Measurements from ENCODE around the gene MPPED2. TPM values are rescaled to one million over a fixed set of nuclear protein-coding genes. Genes with fewer than 3 reads are reported as not detected.

MPPED2 gene
- polyA plus RNA-seq, 1 donor (not counting 4 experiments of a cell fraction or from before 2014, with no cell fraction given) = not detected

- no peak for TF ChIP-seq EZH2 (IDR thresholded peaks at IDR 0.05; ENCODE audit: low read length)
- TF ChIP-seq, protein P1, sequence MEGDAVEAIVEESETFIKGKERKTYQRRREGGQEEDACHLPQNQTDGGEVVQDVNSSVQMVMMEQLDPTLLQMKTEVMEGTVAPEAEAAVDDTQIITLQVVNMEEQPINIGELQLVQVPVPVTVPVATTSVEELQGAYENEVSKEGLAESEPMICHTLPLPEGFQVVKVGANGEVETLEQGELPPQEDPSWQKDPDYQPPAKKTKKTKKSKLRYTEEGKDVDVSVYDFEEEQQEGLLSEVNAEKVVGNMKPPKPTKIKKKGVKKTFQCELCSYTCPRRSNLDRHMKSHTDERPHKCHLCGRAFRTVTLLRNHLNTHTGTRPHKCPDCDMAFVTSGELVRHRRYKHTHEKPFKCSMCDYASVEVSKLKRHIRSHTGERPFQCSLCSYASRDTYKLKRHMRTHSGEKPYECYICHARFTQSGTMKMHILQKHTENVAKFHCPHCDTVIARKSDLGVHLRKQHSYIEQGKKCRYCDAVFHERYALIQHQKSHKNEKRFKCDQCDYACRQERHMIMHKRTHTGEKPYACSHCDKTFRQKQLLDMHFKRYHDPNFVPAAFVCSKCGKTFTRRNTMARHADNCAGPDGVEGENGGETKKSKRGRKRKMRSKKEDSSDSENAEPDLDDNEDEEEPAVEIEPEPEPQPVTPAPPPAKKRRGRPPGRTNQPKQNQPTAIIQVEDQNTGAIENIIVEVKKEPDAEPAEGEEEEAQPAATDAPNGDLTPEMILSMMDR (optimal IDR thresholded peaks at IDR 0.05 in 1 of 3, IDR thresholded peaks at IDR 0.05 in 1 of 3, conservative IDR thresholded peaks at IDR 0.05 in 1 of 3; ENCODE audit: extremely low read depth in 1 of 3, insufficient read depth in 2 of 3, low read length in 3 of 3) = no peak
- H3K27ac ChIP-seq (ENCODE audit: control insufficient read depth, insufficient read depth, low read length) = no peak overlapping the region
- dilution Hi-C loops (cut with MboI; ENCODE audit: extremely low pct_ligation_motif_present, low sequenced_read_pairs) = no loop called here
- FAIRE-seq (no peak), DNase-seq (ENCODE audit: low read depth, low spot score) (no peak)
- no peaks in the 10 kb centered on the region for H3K9me1 ChIP-seq (ENCODE audit: control insufficient read depth, extremely low read depth, insufficient read depth, low read length)
- no peaks in the 10 kb centered on the region for H3K27me3 ChIP-seq (ENCODE audit: control insufficient read depth, extremely low read depth, insufficient read depth, low read length)
- no peaks in the 10 kb centered on the region for H3K36me3 ChIP-seq (ENCODE audit: control insufficient read depth in 2 of 2, extremely low read depth in 1 of 2, insufficient read depth in 2 of 2, low read length in 2 of 2)
- no peaks in the 10 kb centered on the region for H3K79me2 ChIP-seq (ENCODE audit: control insufficient read depth, insufficient read depth, low read length)
- H3K4me1 ChIP-seq (ENCODE audit: control insufficient read depth, extremely low read depth, insufficient read depth, low read length) = no peaks in the 10 kb centered on the region
- no peak overlapping the region for H3K4me2 ChIP-seq (ENCODE audit: control insufficient read depth, extremely low read depth, insufficient read depth, low read depth, low read length)
- H3K4me3 ChIP-seq (ENCODE audit: control insufficient read depth in 2 of 3, extremely low read depth in 1 of 3, insufficient read depth in 2 of 3, low read depth in 1 of 3, low read length in 3 of 3) = no peak overlapping the region
- no peaks in the 10 kb centered on the region for H4K20me1 ChIP-seq (ENCODE audit: control insufficient read depth, extremely low read depth, insufficient read depth, low read length)
- no peaks in the 10 kb centered on the region for H3K9me3 ChIP-seq (ENCODE audit: control insufficient read depth, low read depth, low read length)
- H3K9ac ChIP-seq (ENCODE audit: control insufficient read depth, extremely low read depth, insufficient read depth, low read length) = no peak overlapping the region
- H2AFZ ChIP-seq (ENCODE audit: control insufficient read depth, low read length) = no peak overlapping the region
These were observed 180.8 kb downstream of the MPPED2 start for GRCh38 chr11:30405385-30405784.

DNA sequence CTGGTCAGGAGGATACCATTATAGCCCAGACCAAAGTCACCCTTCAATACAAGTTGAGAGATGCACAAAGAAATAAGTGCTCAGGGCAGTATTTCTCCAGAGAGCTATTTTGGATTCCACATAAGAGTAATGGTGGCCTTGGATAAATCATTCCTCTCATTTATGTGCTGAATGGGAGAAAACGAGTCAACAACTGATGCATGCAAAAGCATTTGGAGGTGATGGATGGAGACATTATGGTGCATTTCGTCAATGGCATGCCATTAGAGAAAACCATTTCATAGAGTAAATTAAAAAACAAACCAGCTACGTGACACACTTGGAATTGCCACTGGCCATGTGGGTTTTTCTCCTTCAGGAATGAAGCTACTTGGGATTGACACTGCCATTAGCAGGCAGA lies 182.0 kb downstream of the MPPED2 start:
- no peaks in the 10 kb centered on the region for H4K20me1 ChIP-seq (ENCODE audit: control insufficient read depth, extremely low read depth, insufficient read depth, low read length)
- no peaks in the 10 kb centered on the region for H3K4me1 ChIP-seq (ENCODE audit: control insufficient read depth, extremely low read depth, insufficient read depth, low read length)
- H2AFZ ChIP-seq (ENCODE audit: control insufficient read depth, low read length) = no peak overlapping the region
- dilution Hi-C loops (cut with MboI; ENCODE audit: extremely low pct_ligation_motif_present, low sequenced_read_pairs) = no loop called here
- H3K9me3 ChIP-seq (ENCODE audit: control insufficient read depth, low read depth, low read length) = no peaks in the 10 kb centered on the region
- no peak overlapping the region for H3K4me3 ChIP-seq (ENCODE audit: control insufficient read depth in 2 of 3, extremely low read depth in 1 of 3, insufficient read depth in 2 of 3, low read depth in 1 of 3, low read length in 3 of 3)
- H3K27me3 ChIP-seq (ENCODE audit: control insufficient read depth, extremely low read depth, insufficient read depth, low read length) = no peaks in the 10 kb centered on the region
- no peak overlapping the region for H3K9ac ChIP-seq (ENCODE audit: control insufficient read depth, extremely low read depth, insufficient read depth, low read length)
- no peak for TF ChIP-seq EZH2 (IDR thresholded peaks at IDR 0.05; ENCODE audit: low read length)
- TF ChIP-seq, protein P1 (optimal IDR thresholded peaks at IDR 0.05 in 1 of 3, IDR thresholded peaks at IDR 0.05 in 1 of 3, conservative IDR thresholded peaks at IDR 0.05 in 1 of 3; ENCODE audit: extremely low read depth in 1 of 3, insufficient read depth in 2 of 3, low read length in 3 of 3) = no peak
- no peaks in the 10 kb centered on the region for H3K9me1 ChIP-seq (ENCODE audit: control insufficient read depth, extremely low read depth, insufficient read depth, low read length)
- H3K36me3 ChIP-seq (ENCODE audit: control insufficient read depth in 2 of 2, extremely low read depth in 1 of 2, insufficient read depth in 2 of 2, low read length in 2 of 2) = no peaks in the 10 kb centered on the region
- H3K27ac ChIP-seq (ENCODE audit: control insufficient read depth, insufficient read depth, low read length) = no peak overlapping the region
- no peak overlapping the region for H3K4me2 ChIP-seq (ENCODE audit: control insufficient read depth, extremely low read depth, insufficient read depth, low read depth, low read length)
- DNase-seq (ENCODE audit: low read depth, low spot score) (no peak), FAIRE-seq (no peak)
- H3K79me2 ChIP-seq (ENCODE audit: control insufficient read depth, insufficient read depth, low read length) = no peaks in the 10 kb centered on the region

Measured in keratinocyte (primary cell).